AML-193 (cell line): ENCODE data around the gene ENPP6.
"Not testable (repeated sequence)": the region's sequence is repeated elsewhere in the genome, so short reads cannot be mapped to it uniquely, and the experiment has no call there.

ENCODE experiments used
- DNase-seq, 2 experiments: peaks; one replicate each; lab custom pipeline; 2025; lab: John Stamatoyannopoulos, UW

Gene ENPP6

DNA sequence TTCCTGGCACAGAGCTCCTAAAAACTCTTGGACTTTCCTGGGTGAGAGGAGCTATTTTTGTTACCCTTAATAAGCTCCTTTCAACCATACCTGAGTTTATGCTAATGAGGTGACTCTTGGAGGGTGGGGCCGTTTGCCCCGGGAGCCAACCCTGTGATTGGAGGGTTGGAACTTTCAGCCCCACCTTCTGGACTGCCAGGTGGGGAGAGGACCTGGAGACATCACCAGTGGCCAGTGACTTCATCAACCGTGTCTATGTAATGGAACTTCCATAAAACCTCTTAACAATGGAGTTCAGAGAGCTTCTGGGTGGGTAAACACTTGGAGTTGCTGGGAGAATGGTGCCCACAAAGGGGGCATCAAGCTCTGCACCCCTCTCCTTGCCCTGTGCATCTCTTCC is 17.9 kb upstream of the ENPP6 start:
- no peak for DNase-seq

DNA sequence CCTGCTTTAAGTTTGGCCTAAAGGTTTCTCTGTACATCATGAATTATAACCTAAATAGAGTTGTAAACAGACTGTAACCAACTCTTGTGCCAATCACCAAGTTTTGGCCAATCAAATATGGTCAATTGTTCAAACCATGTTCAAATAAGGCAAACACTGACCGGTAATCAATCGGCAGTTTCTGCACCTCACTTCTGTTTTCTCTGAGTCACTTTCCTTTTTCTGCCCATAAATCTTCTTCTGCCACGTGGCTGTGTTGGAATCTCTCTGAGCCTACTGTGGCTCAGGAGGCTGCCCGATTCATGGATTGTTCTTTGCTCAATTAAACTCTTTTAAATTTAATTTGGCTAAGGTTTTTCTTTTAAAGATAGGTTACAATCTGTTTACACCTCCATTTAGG is 16.5 kb upstream of the ENPP6 start:
- no peak for DNase-seq

DNA sequence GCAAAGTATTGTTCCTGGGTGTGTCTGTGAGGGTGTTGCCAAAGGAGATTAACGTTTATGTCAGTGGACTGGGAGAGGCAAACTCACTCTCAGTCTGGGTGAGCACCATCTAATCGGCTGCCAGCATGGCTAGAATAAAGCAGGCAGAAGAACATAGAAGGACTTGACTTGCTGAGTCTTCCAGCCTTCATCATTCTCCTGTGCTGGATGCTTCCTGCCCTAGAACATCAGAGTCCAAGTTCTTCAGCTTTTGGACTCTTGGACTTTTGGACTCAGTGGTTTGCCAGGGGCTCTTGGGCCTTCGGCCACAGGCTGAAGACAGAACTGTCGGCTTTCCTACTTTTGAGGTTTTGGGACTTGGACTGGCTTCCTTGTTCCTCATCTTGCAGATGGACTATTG is 15.3 kb upstream of the ENPP6 start:
- DNase-seq = no peak

DNA sequence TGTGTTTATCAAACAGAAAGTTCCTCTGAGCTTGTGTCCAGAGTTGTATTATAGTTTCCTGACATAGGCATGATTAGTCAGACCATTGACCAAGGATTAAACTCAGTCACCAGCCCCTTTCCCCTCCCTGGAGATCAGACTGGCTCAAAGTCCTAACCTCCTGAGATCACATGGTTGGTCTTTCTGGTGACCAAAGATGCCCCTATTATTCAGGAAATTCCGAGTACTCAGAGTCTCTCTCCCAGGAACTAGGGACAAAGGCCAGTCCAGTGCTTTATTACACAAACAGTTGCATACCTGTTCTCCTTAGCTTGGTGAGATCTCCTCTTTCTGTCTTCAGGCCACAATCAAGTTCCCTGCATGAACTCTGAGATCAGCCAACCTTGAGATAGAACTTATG is 14.5 kb upstream of the ENPP6 start:
- no peak for DNase-seq

DNA sequence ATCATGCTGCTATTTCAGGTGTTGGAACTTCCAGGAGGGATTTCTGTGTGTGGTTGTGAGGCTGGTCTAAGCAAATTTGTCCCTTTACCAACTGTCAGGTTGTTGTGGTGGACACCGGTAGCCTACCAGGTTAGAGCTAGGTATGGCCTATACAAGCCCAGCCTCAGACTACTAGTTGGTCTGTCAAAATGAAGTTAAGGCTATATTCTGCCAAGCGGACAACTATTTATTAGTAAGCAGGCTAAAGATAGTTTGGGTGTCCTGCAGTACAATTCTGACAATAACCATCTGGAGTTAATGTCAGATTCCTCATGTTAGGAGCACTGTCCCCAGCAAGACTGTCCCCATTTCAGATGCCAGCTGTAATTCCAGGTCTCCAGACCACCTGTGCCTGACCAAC is 13.9 kb upstream of the ENPP6 start:
- DNase-seq = no peak

DNA sequence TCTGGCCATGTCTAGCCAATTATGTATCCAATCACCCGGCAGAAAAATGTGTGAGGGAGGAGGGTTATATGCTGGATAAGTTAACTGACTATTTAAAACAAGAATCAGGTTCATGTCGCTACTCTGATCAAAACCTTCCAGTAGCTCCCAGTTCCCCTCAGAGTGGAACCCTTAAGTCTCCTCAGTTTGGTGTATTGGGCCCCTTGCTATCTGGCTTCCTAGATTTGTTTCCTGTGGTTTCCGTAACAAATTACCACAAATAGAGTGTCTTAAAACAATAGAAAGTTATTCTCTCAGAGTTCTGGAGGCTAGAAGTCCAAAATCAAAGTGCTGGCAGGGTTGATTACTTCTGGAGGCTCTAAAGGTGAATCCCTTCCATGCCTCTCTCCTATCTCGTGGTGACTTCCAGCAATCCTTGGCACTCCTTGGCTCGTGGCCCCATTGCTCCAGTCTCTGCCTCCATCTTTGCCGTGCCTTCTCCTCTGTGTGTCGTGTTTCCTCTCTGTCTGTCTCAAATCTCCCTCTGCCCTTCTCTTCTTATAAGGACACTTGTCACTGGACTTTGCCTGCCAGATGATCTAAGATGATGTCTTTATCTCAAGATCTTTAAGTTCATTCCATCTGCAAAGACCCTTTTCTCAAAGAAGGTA is 10.5 kb upstream of the ENPP6 start:
- DNase-seq = no peak

DNA sequence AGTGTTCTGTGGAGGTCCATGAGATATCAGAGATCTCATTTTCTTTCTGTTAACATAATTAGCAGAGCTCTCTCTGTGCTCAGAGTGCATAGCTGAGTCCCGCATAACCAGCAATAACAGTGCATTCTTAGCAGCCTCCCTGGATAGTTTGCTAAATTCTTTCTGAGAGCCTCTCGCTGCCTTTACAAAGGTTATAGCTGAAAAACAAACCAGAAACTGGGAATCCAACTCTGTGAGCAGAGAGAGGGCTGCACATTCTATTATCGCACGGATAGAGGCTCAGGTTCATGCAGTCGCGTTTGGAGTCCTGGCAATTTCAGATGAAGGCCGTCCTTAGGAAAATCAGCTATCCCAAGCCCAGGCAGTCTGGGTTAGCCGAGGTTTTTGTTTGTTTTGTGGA is 1.2 kb downstream of the ENPP6 start:
- DNase-seq = no peak

DNA sequence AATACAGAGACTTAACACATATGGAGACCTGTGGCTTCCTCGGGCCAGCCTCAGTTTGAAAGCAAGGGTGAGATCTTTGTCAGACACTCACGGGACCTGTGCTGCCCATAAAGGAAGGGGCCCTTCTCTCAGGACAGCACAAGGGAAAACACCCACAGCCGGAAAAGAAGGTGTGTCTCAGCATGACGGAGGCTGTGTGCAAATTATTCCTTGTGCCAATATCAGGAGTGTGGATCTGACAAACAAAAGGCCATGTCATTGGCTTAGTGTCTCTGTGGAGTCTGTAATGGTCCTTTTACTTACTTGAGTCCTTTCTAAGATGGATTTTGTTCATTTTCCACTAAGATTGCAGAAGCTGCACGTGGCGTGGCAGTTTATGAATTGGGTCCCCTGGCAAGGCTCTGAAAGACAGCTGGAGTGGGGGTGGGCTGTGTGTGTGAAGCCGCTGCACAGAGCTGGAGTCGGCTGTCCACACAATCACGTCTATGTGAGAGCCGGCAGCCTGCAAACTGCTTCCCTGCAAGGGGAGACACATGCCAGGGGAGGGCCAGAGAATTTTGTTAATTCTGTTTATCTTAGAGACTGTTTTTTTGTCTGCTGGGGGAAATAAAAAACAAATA is 1.9 kb downstream of the ENPP6 start:
- DNase-seq = no peak

DNA sequence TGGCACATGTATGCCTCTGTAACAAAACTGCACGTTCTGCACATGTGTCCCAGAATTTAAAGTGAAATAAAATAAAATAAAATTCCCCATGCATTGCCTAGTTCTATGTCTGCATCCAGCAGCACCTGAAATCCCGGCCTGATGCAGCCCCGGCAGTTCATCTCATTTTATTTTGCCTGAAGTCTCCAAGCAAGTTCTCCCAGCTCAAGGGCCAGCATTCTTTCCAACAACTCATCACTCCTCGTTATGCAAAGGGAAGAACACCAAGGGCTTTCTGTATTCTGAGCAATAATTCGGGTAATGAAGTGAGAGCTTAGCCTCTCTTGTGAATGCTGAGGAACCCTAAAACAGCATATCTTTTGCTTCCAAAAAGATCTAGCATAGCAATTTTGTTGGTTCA is 2.7 kb downstream of the ENPP6 start:
- no peak for DNase-seq

DNA sequence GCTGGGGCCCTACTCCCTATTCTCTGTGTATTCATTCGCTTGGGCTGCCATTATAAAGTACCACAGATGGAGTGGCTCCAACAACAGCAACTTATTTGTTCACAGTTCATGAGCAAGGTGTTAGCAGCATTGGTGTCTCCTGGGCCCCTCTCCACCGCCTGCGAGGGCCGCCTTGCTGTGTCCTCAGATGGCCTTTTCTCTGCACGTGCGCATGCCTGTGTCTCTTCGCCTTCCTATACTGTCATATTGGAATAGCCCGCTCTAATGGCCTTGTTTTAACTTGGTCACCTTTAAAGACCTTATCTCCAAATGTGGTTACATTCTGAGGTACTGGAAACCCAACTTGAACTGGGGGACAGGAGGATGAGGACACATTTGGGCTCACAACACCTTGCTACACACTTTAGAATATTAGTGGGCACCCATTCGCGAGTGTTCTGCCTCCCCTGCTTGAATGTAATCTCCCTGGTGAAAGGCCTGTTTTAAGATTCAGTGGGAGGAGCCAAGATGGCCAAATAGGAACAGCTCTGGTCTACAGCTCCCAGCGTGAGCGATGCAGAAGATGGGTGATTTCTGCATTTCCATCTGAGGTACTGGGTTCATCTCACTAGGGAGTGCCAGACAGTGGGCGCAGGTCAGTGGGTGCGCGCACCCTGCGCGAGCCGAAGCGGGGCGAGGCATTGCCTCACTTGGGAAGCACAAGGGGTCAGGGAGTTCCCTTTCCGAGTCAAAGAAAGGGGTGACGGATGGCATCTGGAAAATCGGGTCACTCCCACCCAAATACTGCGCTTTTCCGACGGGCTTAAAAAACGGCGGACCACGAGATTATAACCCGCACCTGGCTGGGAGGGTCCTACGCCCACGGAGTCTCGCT is 9.7 kb downstream of the ENPP6 start:
- not testable (repeated sequence) for DNase-seq

DNA sequence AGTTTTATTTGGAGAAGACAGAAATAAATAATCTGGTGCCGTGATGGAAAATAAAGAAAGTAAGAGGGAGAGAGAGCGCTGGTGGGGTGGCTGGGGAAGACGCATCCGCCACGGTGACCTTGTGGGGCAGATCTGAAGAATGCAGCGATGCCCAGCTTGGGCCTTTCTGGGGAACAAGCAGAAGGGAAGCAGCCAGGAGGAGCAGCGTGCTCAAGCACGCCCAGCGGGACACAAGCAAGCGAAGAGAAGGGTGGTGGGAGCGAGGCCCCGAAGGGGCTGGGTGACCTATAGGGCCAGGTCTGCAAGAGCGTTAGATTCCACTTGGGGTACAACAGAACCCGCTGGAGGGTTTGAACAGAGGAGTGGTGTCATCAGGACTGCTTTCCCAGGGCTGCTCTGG is 12.4 kb downstream of the ENPP6 start:
- DNase-seq = no peak

DNA sequence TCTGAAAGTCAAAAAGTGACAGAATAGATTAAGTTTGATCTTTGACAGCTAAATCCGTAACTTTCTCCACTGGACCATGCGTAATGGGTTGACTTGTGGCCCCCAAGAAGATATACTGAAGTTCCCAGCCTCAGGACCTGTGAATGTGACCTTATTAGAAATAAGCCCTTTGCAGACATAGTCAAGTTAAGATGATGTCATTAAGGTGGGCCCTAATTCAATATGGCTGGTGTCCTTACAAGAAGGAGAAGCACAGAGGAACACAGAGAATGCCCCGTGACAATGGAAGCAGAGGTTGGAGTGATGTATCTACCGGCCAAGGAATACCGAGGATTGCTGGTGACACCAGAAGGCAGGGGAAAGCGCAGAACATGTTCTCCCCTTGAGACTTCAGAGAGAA is 14.4 kb downstream of the ENPP6 start:
- DNase-seq = no peak

DNA sequence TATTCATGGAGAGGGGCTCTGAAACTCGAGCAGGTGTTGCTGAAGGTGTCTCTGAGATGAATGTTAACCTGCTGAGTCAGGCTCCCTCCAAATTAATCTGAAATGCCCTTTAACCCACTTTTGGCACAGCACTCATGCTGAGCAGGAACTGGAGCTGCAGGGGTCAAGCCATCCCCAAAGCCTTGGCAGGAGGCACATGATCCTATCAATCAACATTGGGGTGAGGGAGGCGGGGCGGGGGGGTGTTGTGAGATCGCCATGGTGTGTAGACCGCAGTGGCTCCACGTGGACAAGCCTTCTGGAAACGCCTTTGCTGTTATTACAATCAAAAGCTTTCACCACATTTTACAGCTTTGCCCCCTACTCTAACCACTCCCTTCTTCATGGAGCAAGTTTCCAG is 16.5 kb downstream of the ENPP6 start:
- no peak for DNase-seq

DNA sequence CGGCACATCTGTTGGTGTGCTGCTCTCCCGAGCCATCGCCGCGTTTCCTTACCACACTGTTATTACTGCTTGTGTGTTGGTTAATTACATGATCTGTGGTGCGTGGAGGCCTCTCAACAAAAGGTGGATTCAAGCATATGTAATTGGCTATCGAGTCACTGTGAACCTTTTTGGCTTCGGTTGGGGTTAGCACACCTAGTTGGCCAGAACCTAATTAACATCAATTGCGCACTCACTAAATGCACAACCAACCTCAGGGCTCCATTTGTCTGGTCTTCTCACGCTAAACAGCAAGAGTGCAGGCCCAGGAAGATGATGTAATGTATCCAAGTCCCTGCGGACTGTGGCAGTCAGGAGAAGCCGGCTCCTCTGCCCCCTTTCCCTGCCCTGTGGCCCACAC is 17.4 kb downstream of the ENPP6 start:
- DNase-seq = no peak

DNA sequence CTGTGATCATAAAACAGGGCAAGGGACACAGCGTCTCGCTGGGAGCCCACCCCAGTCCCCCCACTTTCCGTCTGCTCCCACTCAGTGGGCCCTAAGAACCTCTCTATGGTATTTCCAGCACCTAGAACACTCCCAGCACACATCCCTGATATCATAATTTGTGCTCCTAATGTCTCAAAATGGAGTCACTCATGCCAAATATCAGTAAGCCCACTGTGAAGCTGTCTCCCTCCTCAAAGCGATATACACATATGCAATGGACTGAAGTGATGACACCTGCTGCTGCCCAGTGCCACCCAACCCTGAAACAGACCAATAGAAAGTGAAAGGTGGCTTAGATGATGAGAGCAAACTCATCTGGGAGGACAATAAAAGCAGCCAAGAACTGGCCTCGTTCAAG is 17.9 kb downstream of the ENPP6 start:
- no peak for DNase-seq

DNA sequence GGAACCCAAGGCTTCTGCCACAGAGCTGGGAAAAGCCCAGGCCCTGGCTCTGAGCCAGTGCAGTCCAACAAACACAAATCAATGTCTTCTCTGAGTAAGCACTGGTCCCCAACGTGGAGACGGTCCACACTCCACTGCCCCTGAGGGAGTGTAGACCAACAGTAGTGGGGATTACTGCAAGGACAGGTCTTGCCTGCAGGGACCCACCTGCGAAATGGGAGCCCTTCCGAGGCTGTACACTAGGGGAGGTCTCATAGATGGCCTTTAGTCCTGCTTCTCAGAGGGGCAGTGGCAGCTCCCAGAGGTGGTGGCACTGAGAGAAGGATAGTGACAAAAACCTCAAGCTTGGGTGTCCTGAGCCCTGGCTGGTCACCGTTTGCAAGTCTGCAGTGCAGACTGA is 19.5 kb downstream of the ENPP6 start:
- no peak for DNase-seq

DNA sequence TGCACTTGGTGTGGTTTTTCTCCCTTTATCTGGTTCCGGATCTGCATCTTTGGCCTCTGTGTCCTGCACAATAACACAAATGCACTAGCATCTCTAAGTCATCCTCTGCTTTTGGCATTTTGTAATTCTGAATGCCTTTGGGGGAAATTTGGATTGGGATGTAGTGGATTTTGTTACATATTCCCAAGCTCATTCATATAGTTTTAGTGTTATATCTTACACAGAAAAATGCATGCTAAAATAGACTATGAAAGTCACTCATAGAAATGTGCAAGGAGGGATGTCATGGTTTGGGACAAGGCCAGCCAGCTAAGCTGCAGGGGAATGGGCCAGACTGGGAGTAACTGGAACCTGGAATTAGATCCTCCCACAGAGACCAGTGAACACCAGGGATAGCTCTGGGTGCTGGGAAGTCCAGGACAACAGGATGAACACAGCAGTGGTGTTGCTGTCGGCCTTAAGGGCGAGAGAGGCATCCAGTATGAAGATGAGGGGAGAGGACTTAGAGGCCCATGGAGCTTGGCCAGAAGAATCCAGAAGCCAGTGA is 20.1 kb downstream of the ENPP6 start:
- no peak for DNase-seq

DNA sequence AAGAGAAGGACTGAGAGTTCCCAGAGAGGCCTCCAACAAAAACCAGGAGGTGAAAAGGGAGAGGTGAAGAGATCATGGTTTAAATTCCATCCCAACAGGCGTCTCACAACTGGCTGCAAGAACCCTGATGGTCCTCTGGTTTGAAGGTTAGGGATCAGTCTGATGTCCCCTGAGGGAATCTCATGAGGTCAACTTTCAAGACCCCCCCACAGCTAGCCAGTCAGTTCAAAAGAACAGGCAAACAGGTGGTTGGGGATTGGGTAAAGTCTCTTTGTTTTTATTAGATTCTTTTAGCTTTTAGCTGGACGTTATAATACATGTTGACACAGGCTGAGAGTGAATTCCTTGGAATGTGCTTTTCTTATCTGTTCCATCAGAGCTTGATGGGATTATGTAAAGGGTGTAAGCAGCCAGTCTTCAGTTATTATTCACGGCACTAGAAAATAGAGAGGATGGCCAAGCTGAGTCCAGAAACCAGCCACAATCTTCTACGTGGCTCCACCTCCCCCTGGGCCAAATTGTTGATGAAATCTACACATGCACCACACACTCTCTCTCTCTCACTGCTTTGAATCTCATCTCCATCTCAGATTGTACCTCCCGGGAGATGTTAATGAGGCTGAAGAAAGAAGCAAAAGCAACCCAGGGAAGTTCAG is 20.8 kb downstream of the ENPP6 start:
- no peak for DNase-seq

DNA sequence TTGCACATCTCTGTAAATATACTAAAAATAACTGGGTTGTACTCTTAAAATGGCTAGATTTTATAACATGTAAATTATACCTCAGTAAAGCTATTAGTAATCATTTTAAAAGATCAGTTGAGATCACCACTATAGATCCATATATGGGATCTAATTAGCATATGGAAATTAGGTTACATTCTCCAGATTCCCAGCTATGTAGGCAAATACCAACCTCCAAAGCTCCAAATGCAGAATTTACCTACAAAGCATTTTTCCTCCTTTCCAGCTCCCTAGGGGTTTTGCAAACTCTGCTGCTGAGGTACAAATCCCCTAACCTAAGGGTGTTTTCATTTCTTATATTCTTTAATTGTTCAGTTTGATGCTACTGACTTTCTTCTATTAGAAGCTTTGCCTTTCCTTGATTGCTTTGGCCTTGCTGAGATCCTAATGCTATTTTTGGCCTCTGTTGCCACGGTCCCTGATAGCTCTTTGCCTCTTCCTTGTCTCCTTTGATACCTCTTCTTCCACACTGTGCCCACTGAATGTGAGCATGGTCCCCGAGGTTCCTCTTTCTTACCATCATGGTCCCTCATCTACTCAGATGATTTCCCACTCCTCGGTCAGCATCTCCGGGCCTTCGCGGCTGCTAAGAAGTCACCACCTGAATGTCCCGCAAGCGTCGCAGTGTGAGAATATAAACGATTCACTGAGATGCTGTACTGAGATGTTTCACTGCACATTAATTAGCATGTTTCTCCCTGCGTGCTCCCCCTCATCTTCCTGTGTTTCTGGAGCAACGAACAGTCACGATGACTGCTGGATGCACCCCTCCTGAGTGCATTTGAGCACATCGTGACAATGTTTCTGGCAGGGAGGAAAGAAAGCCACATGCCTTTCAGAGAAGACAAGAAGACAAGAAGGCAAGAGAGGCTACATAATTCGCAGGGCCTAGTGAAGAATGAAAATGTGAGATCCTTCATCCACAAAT is 23.8 kb downstream of the ENPP6 start:
- no peak for DNase-seq

DNA sequence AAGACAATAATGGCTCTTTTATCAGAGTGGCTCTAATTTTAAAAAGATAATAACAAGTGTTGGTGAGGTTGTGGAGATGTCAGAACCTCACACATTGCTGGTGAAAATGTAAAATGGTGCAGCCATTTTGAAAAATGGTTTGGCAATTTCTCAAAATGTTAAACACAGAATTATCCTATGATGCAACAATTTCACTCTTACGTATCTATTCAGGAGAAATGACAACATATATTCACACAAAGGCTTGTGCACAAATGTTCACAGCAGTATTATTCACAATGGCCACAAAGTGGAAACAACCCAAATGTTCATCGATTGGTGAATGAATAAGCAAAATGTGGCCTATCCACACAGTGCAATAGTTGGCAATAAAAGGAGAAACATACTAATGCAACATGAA is 24.7 kb downstream of the ENPP6 start:
- DNase-seq = no peak

DNA sequence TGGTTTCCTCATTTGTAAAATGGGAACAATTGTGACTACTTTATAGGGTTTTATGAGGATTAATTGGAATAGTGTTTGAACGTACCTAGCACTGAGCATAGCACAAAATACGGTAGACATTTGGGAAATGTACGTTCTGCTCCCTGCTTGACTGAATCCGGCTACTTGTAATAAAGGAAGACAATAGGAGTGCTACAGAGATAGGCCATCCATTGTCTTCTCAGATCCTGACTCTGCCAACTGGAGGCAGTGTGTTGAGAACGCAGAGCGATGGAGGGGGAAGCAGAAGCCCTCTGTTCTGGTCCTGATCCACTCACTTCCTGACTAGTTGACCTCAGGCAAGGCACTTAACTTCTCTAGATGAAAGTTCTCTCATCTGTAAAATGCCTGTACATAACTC is 26.4 kb downstream of the ENPP6 start:
- no peak for DNase-seq
